Measurements from ENCODE around the gene PHF19.

DNA sequence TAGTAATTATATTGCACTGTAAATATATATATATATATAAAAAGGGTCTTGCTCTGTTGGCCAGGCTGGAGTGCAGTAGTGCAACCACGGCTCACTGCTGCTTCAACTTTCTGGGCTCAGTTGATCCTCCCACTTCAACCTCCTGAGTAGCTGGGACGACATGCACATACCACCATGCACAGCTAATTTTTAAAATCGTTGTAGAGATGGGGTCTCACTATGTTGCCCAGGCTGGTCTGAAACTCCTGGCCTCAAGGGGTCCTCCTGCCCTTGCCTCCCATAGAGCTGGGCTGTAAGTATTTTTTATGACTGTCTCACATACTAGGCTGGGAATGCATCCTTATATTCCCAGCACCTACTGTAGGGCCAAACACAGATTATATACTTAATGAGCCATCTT is 46.1 kb downstream of the PHF19 start:
- TF ChIP-seq HDGF (IDR thresholded peaks at IDR 0.05; ENCODE audit: borderline replicate concordance) (no peak), FOXK2 (IDR thresholded peaks at IDR 0.05) (no peak), FOXA1 (IDR thresholded peaks at IDR 0.05) (no peak)

All from HEK293T (cell line).